ENCODE data around the gene PIK3C2B.

GRCh38 chr1:204520834-204521709 is 26.5 kb upstream of the PIK3C2B start:
- TF ChIP-seq CTCF (IDR thresholded peaks at IDR 0.05; ENCODE audit: poor library complexity, severe bottlenecking) (no peak), EP300 (conservative IDR thresholded peaks at IDR 0.05; ENCODE audit: poor library complexity, severe bottlenecking) (no peak), RAD21 (conservative IDR thresholded peaks at IDR 0.05) (no peak), MXI1 (conservative IDR thresholded peaks at IDR 0.05; ENCODE audit: poor library complexity, severe bottlenecking) (no peak)

All from neural cell (in vitro differentiated cells).